ENCODE results near the gene MYL3. TPM values are rescaled to one million over a fixed set of nuclear protein-coding genes. Genes with fewer than 3 reads are reported as not detected.

Gene MYL3
- polyA plus RNA-seq, 1 experiment, result not detected

DNA sequence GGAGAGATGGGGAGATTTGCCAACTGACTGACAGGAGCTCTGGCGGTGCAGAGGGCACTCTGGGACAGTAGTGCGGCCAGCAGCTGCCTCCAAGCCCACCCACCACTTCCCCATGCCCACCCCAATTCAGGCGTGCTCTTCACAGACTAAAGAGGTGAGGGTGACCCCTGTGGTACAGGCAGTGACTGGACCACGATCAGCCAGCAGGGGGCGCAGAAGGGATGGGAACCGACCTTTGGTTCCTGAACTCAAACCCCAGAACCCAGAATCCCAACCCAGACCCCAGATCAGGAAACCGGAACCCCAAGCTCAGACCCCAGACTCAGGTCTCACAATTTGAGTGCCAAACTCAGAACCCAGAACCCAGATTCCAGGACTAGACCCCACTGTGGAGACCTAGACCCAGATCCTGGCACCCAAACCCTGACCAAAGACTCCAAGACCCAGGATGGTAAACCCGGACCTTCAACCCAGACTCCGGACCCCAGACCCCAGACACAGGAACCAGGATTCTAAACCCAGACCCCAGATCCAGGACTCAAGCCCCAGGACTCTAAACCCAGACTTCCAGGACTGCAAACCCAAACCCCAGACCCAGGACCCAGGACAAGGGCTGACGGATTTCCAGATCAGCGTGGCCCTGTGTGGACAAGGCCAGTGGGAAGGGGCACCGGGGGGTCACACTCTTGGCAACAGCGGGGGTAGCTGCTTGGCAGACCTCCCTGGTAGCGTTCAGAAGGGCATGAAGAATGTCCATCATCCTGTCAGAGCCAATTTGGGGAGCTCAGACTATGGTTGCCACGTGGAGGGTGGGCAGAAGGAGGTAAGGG lies 3.7 kb upstream of the MYL3 start:
- H3K9me3 ChIP-seq (ENCODE audit: control insufficient read depth, insufficient read depth, low read length), result no peaks in the 10 kb centered on the region; the same call in 1 of the 2 replicates
- POLR2A ChIA-PET, result no interaction called here
- no peak for DNase-seq (ENCODE audit: low read depth, low spot score)
- H3K27ac ChIP-seq (ENCODE audit: low read depth, low read length), result no peak overlapping the region
- CTCF ChIA-PET, result interaction anchor here (0.6 to 3.9 kb wide), 29 partner anchors 8 to 1130 kb away, joined by 3 to 57 read pairs (median 4); partner anchors contain the start of gene PTH1R
- peaks cover 46% of the 10 kb centered on the region for H3K27me3 ChIP-seq (ENCODE audit: control insufficient read depth, insufficient read depth, low read length)
- TF ChIP-seq, protein P1, sequence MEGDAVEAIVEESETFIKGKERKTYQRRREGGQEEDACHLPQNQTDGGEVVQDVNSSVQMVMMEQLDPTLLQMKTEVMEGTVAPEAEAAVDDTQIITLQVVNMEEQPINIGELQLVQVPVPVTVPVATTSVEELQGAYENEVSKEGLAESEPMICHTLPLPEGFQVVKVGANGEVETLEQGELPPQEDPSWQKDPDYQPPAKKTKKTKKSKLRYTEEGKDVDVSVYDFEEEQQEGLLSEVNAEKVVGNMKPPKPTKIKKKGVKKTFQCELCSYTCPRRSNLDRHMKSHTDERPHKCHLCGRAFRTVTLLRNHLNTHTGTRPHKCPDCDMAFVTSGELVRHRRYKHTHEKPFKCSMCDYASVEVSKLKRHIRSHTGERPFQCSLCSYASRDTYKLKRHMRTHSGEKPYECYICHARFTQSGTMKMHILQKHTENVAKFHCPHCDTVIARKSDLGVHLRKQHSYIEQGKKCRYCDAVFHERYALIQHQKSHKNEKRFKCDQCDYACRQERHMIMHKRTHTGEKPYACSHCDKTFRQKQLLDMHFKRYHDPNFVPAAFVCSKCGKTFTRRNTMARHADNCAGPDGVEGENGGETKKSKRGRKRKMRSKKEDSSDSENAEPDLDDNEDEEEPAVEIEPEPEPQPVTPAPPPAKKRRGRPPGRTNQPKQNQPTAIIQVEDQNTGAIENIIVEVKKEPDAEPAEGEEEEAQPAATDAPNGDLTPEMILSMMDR (IDR thresholded peaks at IDR 0.05; ENCODE audit: low read depth, low read length), result peak; percentile 90
- no peak overlapping the region for H3K4me3 ChIP-seq (ENCODE audit: low read depth, low read length)

DNA sequence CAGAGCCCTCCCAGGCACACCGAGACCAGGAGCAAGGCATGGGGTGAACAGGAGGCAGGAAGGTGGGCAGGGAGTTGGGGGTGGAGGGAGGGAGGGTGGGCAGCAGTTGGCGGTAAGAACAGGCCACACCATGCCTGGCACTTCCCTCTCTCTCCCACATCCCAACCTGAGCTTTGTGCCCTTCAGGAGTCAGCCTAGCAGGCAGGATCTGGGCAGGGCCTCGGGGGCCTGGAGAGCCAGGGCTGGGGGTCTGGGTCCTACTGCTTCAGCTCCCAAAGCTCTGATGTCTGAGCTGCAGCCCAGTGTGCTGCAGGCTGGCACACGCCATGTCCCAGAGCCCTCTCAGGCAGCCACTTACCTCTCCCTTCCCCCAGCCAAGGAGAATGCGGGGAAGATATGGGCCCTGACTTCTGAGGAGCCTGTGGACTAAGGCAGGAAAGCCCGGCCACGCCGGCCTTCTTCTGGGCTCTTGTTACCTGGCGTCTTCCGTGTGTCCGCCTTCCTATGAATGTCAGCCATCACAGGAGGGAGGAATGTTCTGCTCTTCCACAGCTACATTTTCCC lies 2.9 kb upstream of the MYL3 start:
- POLR2A ChIA-PET, result no interaction called here
- H3K4me3 ChIP-seq (ENCODE audit: low read depth, low read length), result no peak overlapping the region
- CTCF ChIA-PET, result interaction anchor here (0.6 to 3.9 kb wide), 23 partner anchors 9 to 911 kb away, joined by 3 to 57 read pairs (median 5); partner anchors contain the start of gene PTH1R
- TF ChIP-seq, protein P1 (IDR thresholded peaks at IDR 0.05; ENCODE audit: low read depth, low read length), result no peak
- H3K27me3 ChIP-seq (ENCODE audit: control insufficient read depth, insufficient read depth, low read length), result peaks cover 40% of the 10 kb centered on the region
- no peaks in the 10 kb centered on the region; the same call in 1 of the 2 replicates for H3K9me3 ChIP-seq (ENCODE audit: control insufficient read depth, insufficient read depth, low read length)
- no peak for DNase-seq (ENCODE audit: low read depth, low spot score)
- H3K27ac ChIP-seq (ENCODE audit: low read depth, low read length), result no peak overlapping the region

DNA sequence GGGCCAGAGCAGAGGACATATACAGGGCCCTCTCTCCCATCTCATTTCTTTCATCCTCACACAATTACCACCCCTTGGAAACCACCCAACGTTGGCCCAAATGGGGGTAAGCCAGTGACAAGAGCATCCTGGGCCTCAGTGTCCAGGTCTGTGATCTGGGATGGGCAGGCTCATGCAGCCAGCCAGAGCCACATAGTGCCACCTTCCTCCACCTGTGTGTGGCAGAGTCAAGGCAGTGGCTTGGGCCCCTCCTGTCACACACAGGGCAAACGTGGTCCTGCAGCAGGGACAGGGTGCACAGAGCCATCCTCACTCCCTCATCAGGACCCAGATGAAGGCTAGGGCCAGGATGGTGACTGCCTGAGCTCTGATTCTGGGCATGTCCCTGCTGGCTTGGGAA lies 2.3 kb upstream of the MYL3 start:
- Histone ChIP-seq H3K4me3 (ENCODE audit: low read depth, low read length) (no peak overlapping the region), H3K27ac (ENCODE audit: low read depth, low read length) (no peak overlapping the region), H3K9me3 (ENCODE audit: control insufficient read depth, insufficient read depth, low read length) (no peaks in the 10 kb centered on the region; the same call in 1 of the 2 replicates), H3K27me3 (ENCODE audit: control insufficient read depth, insufficient read depth, low read length) (peaks cover 35% of the 10 kb centered on the region)
- no peak for DNase-seq (ENCODE audit: low read depth, low spot score)
- TF ChIP-seq, protein P1 (IDR thresholded peaks at IDR 0.05; ENCODE audit: low read depth, low read length), result no peak
- ChIA-PET POLR2A (no interaction called here), CTCF (interaction anchor here (1.2 to 3.9 kb wide), 10 partner anchors 10 to 459 kb away, joined by 4 to 57 read pairs (median 8); no protein-coding TSS in a partner anchor)

DNA sequence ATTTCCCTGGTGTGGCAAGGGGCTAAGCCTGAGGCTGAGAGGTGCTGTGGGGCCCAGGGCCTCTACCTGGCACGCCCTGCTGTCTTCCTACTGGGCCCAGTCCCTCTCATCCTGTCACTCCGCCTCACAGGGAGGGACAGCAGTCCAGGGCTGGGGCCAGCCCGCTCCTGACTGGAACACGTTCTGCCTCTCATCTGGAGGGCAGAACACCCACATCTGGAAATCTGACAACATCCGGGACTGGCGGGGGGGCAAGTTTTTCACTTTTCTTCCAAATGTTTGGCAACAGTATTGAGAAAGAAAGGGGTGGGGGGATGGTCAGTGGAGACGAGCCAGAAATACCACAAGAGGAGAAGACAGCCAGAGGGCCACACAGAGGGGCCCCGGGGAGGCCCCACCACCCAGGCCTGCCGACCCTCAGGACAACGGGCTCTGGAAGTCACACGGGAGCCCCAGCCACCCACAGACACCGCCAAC lies 1.8 kb upstream of the MYL3 start:
- DNase-seq (ENCODE audit: low read depth, low spot score), result no peak
- Histone ChIP-seq H3K27me3 (ENCODE audit: control insufficient read depth, insufficient read depth, low read length) (peaks cover 30% of the 10 kb centered on the region), H3K4me3 (ENCODE audit: low read depth, low read length) (no peak overlapping the region), H3K9me3 (ENCODE audit: control insufficient read depth, insufficient read depth, low read length) (no peaks in the 10 kb centered on the region; the same call in 1 of the 2 replicates), H3K27ac (ENCODE audit: low read depth, low read length) (no peak overlapping the region)
- CTCF ChIA-PET, result interaction anchor here (2.1 to 3.9 kb wide), 5 partner anchors 15 to 459 kb away, joined by 6 to 57 read pairs (median 14); no protein-coding TSS in a partner anchor
- TF ChIP-seq, protein P1 (IDR thresholded peaks at IDR 0.05; ENCODE audit: low read depth, low read length), result no peak
- POLR2A ChIA-PET, result no interaction called here

Measured in AG04450 (cell line).